Measurements from ENCODE around the gene SPRY1. TPM values are rescaled to one million over a fixed set of nuclear protein-coding genes. Genes with fewer than 3 reads are reported as not detected.

Gene SPRY1
- polyA plus RNA-seq, 2 of the 4 experiments (the other 2 are of a cell fraction), result 0.54 to 2.1 TPM

DNA sequence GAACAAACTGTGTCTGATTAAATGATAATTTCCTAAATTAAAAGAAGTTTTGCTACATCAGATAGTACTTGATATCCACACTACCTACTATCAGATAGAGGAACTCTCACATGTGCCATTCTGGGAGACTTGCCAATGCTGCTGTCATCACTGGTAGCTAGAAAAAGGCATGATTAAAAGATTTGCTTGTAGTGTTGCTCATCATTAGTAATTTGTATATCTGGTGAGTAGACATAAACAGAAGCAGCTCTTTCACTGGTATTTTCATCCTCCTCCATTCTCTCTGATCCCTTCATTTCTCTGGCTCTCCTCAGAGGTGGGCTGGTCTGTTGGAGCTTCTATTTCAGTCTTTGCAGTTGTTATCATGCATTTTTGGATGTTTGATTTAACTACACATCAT lies 56.0 kb downstream of the SPRY1 start:
- ATAC-seq (no peak), FAIRE-seq (no peak), DNase-seq (ENCODE audit: low read depth in 1 of 2, low spot score in 1 of 2) (peak in 1 of 2 experiments; percentile 11)
- no peaks in the 10 kb centered on the region for H3K9me3 ChIP-seq
- H3K4me2 ChIP-seq, result peak overlapping the region; percentile 7; the same call in 1 of the 3 replicates
- no peak overlapping the region for H3K27ac ChIP-seq
- ChIA-PET CTCF (interaction anchor here (1.2 kb wide), 1 partner anchor 55 kb away, joined by 4 read pairs; no protein-coding TSS in a partner anchor), POLR2A (no interaction called here)
- TF ChIP-seq JUNB (IDR thresholded peaks at IDR 0.05) (no peak), HDAC2 (IDR thresholded peaks at IDR 0.05) (no peak), CEBPB (IDR thresholded peaks at IDR 0.05) (no peak), HMGXB4 (CRISPR knock-in tag; IDR thresholded peaks at IDR 0.05; ENCODE audit: borderline replicate concordance) (no peak), SMC3 (IDR thresholded peaks at IDR 0.05) (no peak), ZSCAN20 (CRISPR knock-in tag; IDR thresholded peaks at IDR 0.05) (no peak), HOXB13 (CRISPR knock-in tag; IDR thresholded peaks at IDR 0.05; ENCODE audit: low read depth) (no peak), EP300 (IDR thresholded peaks at IDR 0.05) (no peak), ZNF302 (CRISPR knock-in tag; IDR thresholded peaks at IDR 0.05) (no peak), NR3C1 (IDR thresholded peaks at IDR 0.05) (no peak), FOSL2 (IDR thresholded peaks at IDR 0.05) (no peak), FOSL2 (CRISPR knock-in tag; IDR thresholded peaks at IDR 0.05) (no peak), POLR2AphosphoS2 (conservative IDR thresholded peaks at IDR 0.05; ENCODE audit: low read length) (no peak)
- peaks cover 4% of the 10 kb centered on the region; the same call in 1 of the 3 replicates for H3K4me1 ChIP-seq
- H3K4me3 ChIP-seq, result no peak overlapping the region

DNA sequence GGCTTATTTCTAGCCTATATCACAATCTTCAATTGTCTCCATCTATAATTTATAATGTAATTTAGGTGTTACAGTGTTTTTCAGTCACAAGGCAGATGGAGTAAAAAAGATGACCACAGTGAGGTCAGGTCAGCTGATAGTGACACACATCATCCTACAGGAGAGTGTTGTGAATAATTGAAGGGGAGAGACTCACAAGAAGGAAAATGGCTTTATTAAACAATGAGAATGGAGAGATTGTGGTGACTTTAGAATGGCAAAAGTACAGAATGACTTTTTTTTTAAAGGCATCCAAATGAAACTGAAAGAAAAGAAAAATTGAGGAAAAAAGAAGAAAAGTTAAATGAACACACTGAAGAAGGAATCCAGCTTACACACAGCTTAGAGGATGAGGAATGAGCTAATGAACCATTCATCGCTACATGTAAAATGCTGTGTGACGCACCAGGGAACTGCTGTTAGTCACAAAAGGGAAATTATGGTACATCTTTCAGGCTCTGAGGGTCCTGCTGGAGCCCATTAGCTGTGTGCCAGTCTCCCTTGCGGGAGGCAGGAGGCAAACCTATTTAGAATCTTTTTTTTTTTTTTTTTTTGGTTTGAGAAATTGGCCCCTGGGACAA lies 56.6 kb downstream of the SPRY1 start:
- ChIA-PET POLR2A (no interaction called here), CTCF (interaction anchor here (1.2 kb wide), 1 partner anchor 55 kb away, joined by 4 read pairs; no protein-coding TSS in a partner anchor)
- H3K27ac ChIP-seq, result no peak overlapping the region
- peaks cover 4% of the 10 kb centered on the region; the same call in 1 of the 3 replicates for H3K4me1 ChIP-seq
- H3K4me2 ChIP-seq, result no peak overlapping the region
- DNase-seq (ENCODE audit: low read depth in 1 of 2, low spot score in 1 of 2), result no peak
- no peaks in the 10 kb centered on the region for H3K9me3 ChIP-seq
- ATAC-seq, result no peak
- no peak for TF ChIP-seq HOXB5 (CRISPR knock-in tag; IDR thresholded peaks at IDR 0.05)
- TF ChIP-seq KDM1A (IDR thresholded peaks at IDR 0.05; ENCODE audit: low read depth), result no peak
- no peak for TF ChIP-seq ZC3H11A (IDR thresholded peaks at IDR 0.05)
- TF ChIP-seq ZNF302 (CRISPR knock-in tag; IDR thresholded peaks at IDR 0.05), result no peak
- no peak for TF ChIP-seq RARB (CRISPR knock-in tag; IDR thresholded peaks at IDR 0.05)
- 90% methylated on average over 3 of the region's 3 CpGs for WGBS (ENCODE audit: missing lambda C conversion rate)
- no peak for FAIRE-seq
- H3K4me3 ChIP-seq, result no peak overlapping the region

All from A549 (cell line).